Astrocyte of the cerebellum (primary cell): ENCODE data around the gene HORMAD2.
"Not testable (repeated sequence)": the region's sequence is repeated elsewhere in the genome, so short reads cannot be mapped to it uniquely, and the experiment has no call there.

Experiments used
- DNase-seq: peaks from one replicate; pipeline ENCODE4 v3.0.0-alpha.2; 2011; ENCODE audit warnings: low read depth
- H3K4me3 ChIP-seq: 2 replicates; pipeline ENCODE4 v1.5.1; 2011; ENCODE audit warnings: mild to moderate bottlenecking, low read depth, low read length, moderate library complexity
- CTCF ChIP-seq: IDR thresholded peaks from 2 replicates; pipeline ENCODE4 v1.5.1; 2012; ENCODE audit warnings: low read length, low read depth, moderate library complexity, mild to moderate bottlenecking; ENCODE audit errors: missing control alignments
- in situ Hi-C: cut with HindIII; loops from 2 replicates; pipeline ENCODE4 v1.10.0; 2017; ENCODE audit warnings: low sequenced_read_pairs

HORMAD2 gene

GRCh38 chr22:30214703-30215407 lies 134.6 kb downstream of the HORMAD2 start:
- no peak overlapping the region for H3K4me3 ChIP-seq
- no peak for TF ChIP-seq CTCF
- in situ Hi-C loops, result no loop called here
- DNase-seq, result no peak

GRCh38 chr22:30216272-30216671 lies 136.0 kb downstream of the HORMAD2 start:
- H3K4me3 ChIP-seq, in situ Hi-C loops, DNase-seq: not testable (repeated sequence)

- TF ChIP-seq CTCF, result no peak
- DNase-seq, result no peak
- H3K4me3 ChIP-seq, result no peak overlapping the region
- in situ Hi-C loops, result no loop called here
Measured at GRCh38 chr22:30216710-30217109, 136.4 kb downstream of the HORMAD2 start.

GRCh38 chr22:30217698-30218560 lies 137.7 kb downstream of the HORMAD2 start:
- no peak for DNase-seq
- no peak for TF ChIP-seq CTCF
- in situ Hi-C loops, result no loop called here
- H3K4me3 ChIP-seq, result no peak overlapping the region

- H3K4me3 ChIP-seq, result no peak overlapping the region
- no peak for DNase-seq
- peak; percentile 40 for TF ChIP-seq CTCF
- in situ Hi-C loops, result no loop called here
Measured at GRCh38 chr22:30219049-30219654, 138.9 kb downstream of the HORMAD2 start.

GRCh38 chr22:30219668-30220278 lies 139.5 kb downstream of the HORMAD2 start:
- in situ Hi-C loops, result no loop called here
- no peak for TF ChIP-seq CTCF
- no peak overlapping the region for H3K4me3 ChIP-seq
- DNase-seq, result no peak
